Mononuclear cell (primary cell): ENCODE measurements around the gene IGSF21. TPM values are rescaled to one million over a fixed set of nuclear protein-coding genes. Genes with fewer than 3 reads are reported as not detected.

Source experiments
- H3K27me3 ChIP-seq: 2 replicates; pipeline ENCODE4 v1.6.0; 2011; ENCODE audit warnings: low read length, control low read depth; ENCODE audit not compliant: insufficient read depth
- H3K4me1 ChIP-seq: 2 replicates; pipeline ENCODE4 v1.5.1; 2011; ENCODE audit warnings: mild to moderate bottlenecking, low read length, control low read depth; ENCODE audit not compliant: insufficient read depth
- H3K4me3 ChIP-seq: 2 replicates; pipeline ENCODE4 v1.5.1; 2011; ENCODE audit warnings: mild to moderate bottlenecking, low read length, moderate library complexity
- H3K9me3 ChIP-seq: 2 replicates; pipeline ENCODE4 v1.5.1; 2011; ENCODE audit warnings: low read depth, mild to moderate bottlenecking, control low read depth, low read length
- total RNA-seq: library from RNA; depleted of rRNA; stranded (reverse); fragments of >200 nt; gene quantifications from one replicate; pipeline ENCODE4 v1.2.3, GENCODE V29; 2012

IGSF21 gene
- total RNA-seq, 1 donor: not detected

DNA sequence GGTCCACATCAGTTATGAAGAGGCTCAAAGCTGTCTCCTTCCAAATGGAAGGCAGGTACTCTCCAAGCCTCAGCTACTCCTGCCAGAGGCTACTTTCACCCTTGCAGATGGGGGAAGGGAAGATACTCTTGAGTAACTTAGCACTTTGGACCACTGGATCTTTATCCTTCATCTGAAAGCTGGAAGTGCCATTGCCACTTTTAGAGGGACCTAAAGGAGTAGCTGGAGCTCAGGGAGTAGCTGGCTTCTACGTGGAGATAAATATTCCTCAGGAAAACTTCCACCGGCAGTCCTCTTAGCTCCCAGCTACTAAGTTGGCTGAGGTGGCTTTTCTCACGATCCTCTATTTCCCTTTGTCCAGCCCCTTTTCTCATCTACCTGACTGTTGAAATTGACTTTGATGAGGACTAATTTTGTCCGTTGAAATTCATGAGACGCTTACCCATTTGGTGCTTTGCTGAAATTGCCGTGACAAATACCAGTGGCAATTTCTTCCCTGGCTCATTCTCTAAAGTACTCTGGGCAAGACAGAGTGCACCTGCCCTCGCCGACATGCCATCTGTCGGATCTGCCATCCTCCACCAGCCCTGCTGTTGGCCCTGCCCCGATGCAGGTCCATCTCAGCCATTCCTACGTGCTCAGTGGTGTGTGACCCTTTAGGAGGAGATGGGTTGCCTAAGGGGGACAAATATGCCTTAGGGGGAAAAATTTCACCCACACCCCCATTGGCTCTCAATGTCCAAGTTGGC is 13.6 kb downstream of the IGSF21 start:
- Histone ChIP-seq H3K9me3 (no peaks in the 10 kb centered on the region), H3K4me1 (no peaks in the 10 kb centered on the region)

DNA sequence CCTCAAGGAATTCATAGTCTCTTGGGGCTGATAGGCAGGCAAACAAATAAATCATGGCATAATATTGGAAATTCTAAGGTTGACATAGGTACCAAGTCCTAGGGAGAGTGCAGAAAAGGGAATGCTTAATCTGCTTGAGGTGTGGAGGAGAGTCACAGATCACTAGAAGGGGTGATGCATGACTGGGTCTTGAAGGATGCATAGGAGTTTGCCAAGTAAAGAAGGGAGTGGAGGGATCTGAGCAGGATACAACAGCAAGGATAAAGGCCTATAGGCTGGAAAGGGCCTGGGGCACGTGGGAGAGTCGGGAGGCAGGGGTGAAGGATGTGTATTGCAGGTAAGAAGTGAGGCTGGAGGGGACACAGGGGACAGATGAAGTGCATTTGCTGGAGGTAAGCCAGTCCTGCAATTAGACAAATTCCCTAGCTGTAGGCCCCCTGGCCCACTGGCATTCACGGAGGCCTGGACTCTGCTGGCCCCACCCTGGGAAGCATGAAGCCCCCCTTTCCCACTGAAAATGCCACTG is 15.9 kb downstream of the IGSF21 start:
- H3K27me3 ChIP-seq: no peaks in the 10 kb centered on the region
- H3K4me1 ChIP-seq: no peaks in the 10 kb centered on the region
- no peaks in the 10 kb centered on the region for H3K9me3 ChIP-seq
- no peak overlapping the region for H3K4me3 ChIP-seq

More for the DNA sequence above, 13.6 kb downstream of the IGSF21 start:
- no peak overlapping the region for H3K4me3 ChIP-seq
- no peaks in the 10 kb centered on the region for H3K27me3 ChIP-seq

DNA sequence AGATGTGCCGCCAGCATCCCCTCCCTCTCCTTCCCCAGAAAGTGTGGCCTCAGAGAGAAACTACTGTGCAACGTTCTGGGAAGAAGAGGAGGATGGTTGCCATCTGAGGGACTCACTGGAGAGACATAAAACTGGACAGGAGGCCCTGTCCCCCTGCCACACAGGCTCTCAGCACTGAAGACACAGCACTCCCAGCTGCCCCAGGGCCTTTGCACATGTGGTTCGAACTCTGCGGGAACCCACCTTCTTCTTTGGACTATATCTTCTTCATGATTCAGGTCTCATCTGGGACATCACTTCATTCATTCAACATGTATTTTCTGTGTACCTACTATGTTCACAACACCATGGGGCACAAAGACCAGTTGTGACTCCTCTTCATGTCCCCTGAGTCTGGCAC is 17.4 kb downstream of the IGSF21 start:
- Histone ChIP-seq H3K27me3 (no peaks in the 10 kb centered on the region), H3K4me3 (no peak overlapping the region)

DNA sequence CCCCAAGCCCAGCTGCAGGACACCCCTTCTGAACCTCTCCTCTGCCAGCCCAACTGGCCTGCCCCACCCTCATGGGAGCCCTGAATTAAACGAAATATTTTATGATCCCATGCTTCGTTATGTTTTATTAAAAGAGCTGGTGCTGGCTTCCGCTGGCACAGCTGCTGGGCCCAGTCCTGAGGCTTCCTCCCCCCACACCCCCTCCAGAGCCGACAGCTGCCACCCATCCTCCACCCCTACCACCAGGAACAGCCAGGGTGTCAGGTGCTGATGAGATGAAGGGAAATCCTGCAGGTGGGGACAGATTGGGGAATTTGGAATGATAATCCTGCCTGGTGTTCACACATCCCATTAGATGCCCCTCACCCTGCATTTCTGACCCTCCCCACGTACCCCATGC is 19.0 kb downstream of the IGSF21 start:
- Histone ChIP-seq H3K4me3 (no peak overlapping the region), H3K4me1 (no peaks in the 10 kb centered on the region), H3K27me3 (no peaks in the 10 kb centered on the region)

More for the DNA sequence above, 17.4 kb downstream of the IGSF21 start:
- H3K9me3 ChIP-seq: no peaks in the 10 kb centered on the region
- H3K4me1 ChIP-seq: no peaks in the 10 kb centered on the region

DNA sequence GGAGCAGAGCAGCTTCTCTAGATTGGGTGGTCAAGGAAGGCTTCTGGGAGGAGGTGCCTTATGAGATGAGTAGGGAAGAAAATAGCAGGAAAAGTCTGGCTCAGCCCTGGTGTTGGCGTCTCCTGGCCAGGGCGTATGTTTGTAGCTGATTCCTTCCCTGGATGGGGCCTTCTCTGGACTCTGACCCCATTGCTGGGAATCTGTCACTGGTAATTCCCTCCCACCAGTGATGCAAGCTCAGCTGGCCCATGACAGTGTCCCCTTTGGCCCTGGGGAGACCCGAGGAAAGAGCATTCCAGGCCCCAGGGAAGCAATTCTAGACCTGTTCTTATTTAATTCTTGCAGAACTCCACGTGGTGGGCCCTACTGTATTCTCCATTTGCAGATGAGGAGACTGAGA is 20.7 kb downstream of the IGSF21 start:
- no peaks in the 10 kb centered on the region for H3K27me3 ChIP-seq
- H3K4me3 ChIP-seq: no peak overlapping the region
- H3K9me3 ChIP-seq: no peaks in the 10 kb centered on the region
- H3K4me1 ChIP-seq: no peaks in the 10 kb centered on the region

More for the DNA sequence above, 19.0 kb downstream of the IGSF21 start:
- no peaks in the 10 kb centered on the region for H3K9me3 ChIP-seq

DNA sequence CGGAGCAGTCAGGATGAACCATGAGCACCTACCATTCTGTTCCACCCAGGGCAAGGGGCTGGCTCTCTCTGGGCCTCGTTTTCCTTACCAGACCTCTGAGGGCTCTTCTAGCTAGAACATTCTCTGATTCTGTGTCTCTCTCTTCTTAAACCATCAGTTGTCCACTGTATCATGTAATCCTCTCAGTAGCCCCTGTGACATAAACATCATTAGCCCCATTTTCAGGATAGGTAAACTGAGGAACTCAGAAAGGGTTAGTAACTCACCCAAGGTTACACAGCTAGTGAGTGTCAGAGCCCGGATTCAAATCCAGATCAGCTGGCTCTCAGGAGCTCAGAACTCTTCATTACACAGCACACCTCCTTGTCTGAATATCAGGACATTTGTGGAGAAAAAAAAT is 22.8 kb downstream of the IGSF21 start:
- H3K27me3 ChIP-seq: no peaks in the 10 kb centered on the region
- H3K9me3 ChIP-seq: no peaks in the 10 kb centered on the region
- H3K4me3 ChIP-seq: no peak overlapping the region
- H3K4me1 ChIP-seq: no peaks in the 10 kb centered on the region

DNA sequence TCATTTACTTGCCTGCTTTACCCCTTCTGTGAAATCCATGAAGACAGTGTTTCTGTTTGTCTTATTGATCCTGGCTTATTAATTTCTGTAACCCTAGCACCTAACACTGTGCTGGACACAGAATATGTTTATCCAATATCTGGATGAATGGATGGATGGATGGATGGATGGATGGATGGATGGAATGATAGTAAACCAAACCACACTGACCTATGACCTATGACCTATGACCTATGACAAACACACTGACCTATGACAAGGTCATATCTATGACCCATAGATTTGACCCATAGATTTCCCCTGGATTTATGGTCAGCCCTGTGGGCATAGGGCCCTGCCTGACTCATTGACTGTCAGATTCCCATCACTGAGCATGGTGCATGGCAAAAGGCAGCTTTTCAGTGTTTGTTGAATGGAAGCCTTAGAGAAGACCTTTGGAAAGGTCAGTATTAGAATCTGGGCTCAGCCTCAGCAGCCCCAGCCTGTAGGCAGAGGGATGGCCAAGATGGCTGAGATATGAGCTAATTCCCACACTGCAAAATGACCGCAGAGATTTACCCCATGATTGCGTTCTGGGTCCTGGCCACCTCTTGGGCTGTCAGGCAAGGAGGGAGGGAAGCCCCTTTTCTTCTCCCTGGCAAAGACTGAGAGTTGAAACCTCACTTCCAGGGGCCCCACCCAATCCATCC is 24.6 kb downstream of the IGSF21 start:
- Histone ChIP-seq H3K9me3 (no peaks in the 10 kb centered on the region), H3K27me3 (no peaks in the 10 kb centered on the region), H3K4me1 (no peaks in the 10 kb centered on the region), H3K4me3 (no peak overlapping the region)

DNA sequence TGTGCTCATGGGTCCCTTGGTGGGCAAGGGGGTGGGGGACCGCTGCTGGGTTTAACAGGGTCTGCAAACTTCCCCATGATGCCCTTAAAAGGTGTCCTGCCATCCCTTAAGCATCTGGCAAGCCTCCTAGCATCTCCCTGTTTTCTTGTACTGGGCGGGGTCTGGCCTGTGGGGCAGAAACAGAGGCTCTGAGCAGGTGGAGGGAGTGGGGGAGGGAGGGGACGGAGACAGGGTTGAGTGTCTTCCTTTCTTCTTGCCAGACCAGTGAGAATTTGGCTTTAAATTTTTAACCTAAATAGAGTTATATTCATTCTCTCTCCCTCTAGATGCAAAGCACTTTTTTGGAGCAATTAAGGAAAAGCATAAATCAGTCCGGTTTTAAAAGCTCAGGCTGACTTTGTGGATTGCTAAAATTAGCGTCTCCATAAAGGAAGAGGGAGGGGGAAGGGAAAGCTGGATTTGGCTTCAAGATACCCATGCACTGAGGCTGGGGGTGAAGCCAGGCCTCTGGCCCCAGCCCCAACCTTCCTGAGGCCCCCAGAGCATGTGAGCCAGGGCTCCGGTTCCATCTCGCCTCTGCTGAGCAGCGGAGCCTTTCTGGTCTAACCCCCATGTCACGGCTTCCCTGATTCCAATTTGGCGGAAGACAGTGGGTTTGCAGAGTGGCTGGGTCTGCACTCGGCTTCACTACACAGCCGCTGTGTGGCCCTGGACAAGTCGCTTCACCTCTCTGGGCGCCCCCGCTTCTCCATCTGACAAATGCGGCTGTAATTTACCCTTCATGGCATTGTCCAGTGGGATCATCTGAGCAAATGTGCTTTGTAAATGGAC is 25.3 kb downstream of the IGSF21 start:
- no peaks in the 10 kb centered on the region for H3K4me1 ChIP-seq
- H3K4me3 ChIP-seq: no peak overlapping the region
- H3K9me3 ChIP-seq: no peaks in the 10 kb centered on the region
- H3K27me3 ChIP-seq: no peaks in the 10 kb centered on the region

DNA sequence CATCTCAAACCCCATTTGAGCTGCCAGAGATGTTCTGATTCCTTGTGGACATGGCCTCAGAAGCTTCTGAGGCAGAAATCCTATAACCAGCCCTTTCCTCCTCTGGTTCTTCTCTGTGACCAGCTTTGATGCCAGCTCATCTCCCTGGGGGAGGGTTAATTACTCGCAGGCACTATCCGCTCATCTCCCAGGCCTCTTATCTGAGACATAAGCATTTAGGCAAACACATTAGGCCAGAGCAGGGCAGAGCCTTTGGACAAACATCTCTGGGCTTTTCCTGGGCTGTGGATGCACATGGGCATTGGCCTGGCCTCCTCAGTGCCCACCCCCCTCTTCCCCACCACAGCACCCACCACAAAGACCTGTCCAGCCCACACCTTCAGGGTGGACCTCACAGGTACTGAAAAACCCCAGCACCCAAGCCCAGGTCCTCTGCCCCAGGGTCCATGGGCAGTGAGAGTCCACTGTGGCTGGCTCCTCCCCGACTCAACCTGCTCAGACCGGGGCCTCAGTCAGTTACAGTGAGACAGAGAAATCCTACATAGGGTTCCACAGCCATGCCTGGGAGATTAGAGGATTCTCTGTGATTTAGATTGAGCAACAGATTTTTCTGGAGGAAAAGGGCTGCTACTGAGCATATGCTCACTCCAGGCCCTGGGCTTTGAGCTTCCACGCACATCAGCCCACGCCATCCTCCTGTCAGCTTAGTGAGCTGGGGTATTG is 26.9 kb downstream of the IGSF21 start:
- H3K27me3 ChIP-seq: no peaks in the 10 kb centered on the region
- H3K9me3 ChIP-seq: no peaks in the 10 kb centered on the region
- no peak overlapping the region for H3K4me3 ChIP-seq
- no peaks in the 10 kb centered on the region for H3K4me1 ChIP-seq

DNA sequence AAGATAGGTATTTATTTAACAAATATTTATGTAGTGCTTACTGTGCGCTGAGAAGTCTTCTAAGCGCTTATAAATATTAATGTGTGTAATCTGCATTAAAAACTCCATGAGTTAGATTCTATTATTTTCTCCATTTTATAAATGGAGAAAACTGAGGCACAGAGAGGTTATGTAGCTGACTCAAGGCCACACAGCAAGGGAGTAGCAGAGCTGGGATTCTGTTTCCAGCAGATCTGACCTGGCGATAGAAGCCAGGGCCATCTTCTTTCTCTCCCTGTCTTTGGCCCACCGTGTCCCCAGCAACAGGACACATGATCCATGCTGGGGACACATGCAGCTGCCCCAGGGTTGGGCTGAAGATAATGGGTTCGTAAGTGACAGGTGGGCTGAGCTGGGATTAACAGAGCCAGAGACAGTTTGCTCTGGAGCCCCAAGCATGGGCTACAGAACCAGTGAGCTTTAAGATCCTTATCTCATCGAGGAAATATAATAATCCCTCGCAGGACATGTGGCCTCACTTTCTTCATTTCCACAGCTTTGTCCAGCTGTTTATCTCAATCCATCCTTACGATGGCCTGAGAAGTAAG is 30.3 kb downstream of the IGSF21 start:
- no peaks in the 10 kb centered on the region for H3K27me3 ChIP-seq
- no peak overlapping the region for H3K4me3 ChIP-seq
- no peaks in the 10 kb centered on the region for H3K9me3 ChIP-seq
- no peaks in the 10 kb centered on the region for H3K4me1 ChIP-seq

DNA sequence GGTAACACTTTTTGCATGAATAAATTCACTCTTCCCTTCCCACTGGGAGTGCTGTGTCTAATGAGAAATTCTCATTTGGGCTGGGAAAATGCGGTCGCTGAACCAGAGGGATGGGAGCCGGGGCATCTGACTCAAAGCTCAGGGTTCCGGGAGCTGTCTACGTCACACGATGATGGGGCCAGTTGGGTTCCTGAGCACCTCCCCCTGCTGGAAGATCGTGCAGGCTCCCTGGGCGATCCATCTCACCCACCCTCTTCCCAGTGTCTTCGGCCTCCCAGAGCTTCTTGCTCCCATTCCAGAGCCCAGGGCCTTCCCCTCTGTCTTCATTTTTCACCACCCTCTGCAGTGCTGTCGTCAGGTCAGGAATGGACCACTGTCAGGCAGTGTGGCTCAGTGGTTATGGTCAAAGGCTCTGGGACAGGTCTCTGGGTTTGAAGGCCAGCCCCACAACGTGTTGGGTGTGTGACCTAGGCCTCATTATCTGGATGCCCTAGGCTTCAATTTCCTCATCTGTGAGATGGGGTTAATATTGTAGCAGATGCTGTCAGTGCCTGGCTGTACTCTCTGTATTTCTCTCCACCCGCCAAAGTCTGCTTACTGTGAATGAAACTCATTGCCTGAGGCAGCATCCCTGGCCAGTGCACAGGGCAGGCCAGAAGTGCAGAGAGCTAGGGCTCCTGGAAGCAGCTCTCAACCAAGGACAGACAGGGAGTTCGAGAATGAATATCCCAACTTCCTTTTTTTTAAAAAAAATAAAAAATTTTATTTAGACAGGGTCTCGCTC is 31.8 kb downstream of the IGSF21 start:
- Histone ChIP-seq H3K4me3 (no peak overlapping the region), H3K9me3 (no peaks in the 10 kb centered on the region), H3K27me3 (no peaks in the 10 kb centered on the region), H3K4me1 (no peaks in the 10 kb centered on the region)

DNA sequence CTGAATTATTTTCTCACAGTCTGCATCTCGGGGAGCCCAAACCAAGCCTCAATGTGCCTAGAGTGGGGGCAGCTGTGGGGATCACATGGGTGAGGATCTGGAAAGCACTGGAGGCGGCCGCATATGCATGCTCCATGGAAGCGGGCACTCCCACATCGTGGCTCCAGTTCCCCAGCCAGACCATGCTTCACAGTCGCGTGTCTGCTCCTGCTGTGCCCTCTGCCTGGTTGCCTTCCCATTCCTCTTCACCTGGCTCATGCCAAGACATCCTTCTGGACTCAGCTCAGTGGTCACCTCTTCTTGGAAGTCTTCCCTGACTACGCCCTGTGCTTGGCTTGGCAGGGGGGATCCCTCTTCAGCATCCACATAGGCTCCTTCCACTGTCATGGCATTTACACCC is 32.8 kb downstream of the IGSF21 start:
- no peaks in the 10 kb centered on the region for H3K4me1 ChIP-seq
- H3K4me3 ChIP-seq: no peak overlapping the region
- H3K9me3 ChIP-seq: no peaks in the 10 kb centered on the region
- no peaks in the 10 kb centered on the region for H3K27me3 ChIP-seq

DNA sequence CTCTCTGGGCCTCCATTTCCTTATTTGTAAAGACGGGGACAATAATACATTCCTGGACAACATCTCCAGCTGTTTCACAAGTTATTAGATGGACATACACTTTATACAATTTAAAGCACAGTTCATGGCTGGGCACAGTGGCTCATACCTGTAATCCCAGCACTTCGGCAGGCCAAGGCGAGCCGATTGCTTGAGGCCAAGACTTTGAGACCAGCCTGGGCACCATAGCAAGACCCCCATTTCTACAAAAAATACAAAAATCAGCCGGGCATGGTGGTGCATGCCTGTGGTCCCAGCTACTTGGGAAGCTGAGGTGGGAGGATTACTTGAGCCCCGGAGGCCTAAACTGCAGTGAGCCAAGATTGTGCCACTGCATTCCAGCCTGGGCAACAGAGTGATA is 34.1 kb downstream of the IGSF21 start:
- H3K27me3 ChIP-seq: no peaks in the 10 kb centered on the region
- H3K4me3 ChIP-seq: no peak overlapping the region
- no peaks in the 10 kb centered on the region for H3K9me3 ChIP-seq
- H3K4me1 ChIP-seq: no peaks in the 10 kb centered on the region

DNA sequence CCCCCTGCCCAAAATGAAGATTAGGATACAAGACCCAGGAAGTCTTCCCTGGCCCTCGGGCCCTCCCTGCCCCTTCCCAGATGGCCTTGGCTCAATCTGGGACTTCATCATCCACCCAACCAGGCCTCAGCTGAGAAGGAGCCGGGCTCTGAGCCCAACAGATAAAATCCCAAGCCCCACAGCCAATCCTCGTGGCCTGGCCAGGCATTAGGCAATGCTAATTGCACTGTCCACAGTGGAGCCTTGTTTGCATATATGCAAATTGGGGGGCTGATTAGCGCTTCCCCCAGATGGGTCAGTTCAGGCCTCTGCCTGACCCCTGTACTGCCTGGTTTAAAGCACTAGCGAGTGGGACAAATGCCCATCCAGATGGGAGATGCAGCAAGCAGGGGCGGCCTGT is 34.9 kb downstream of the IGSF21 start:
- Histone ChIP-seq H3K4me1 (no peaks in the 10 kb centered on the region), H3K4me3 (no peak overlapping the region), H3K9me3 (no peaks in the 10 kb centered on the region), H3K27me3 (no peaks in the 10 kb centered on the region)
